HepG2 (cell line): Measurements from ENCODE around the gene TACO1. TPM values are rescaled to one million over a fixed set of nuclear protein-coding genes. Genes with fewer than 3 reads are reported as not detected.

Experiments
- ATRX ChIP-seq: sonication (generic); formaldehyde crosslinking; IDR thresholded peaks from 2 replicates; pipeline ENCODE4 v1.4.0; 2020; ENCODE audit warnings: missing genetic modification reagents, borderline replicate concordance
- CBX1 ChIP-seq: IDR thresholded peaks from one replicate; pipeline ENCODE4 v1.6.1; 2016; ENCODE audit warnings: antibody characterized with exemption, low read depth
- CHCHD3 ChIP-seq: sonication (generic); formaldehyde crosslinking; IDR thresholded peaks from 2 replicates; pipeline ENCODE4 v1.8.0; 2022; ENCODE audit warnings: mild to moderate bottlenecking, missing genetic modification reagents, moderate library complexity
- EZH2 ChIP-seq: conservative IDR thresholded peaks from 2 replicates; pipeline ENCODE4 v1.6.1; 2012; ENCODE audit warnings: mild to moderate bottlenecking, low read depth, low read length, moderate library complexity
- FIP1L1 ChIP-seq: fragments of 200-400 bp; formaldehyde crosslinking; IDR thresholded peaks from 2 replicates; pipeline ENCODE4 v1.6.1; 2018; ENCODE audit warnings: low read depth, mild to moderate bottlenecking, low read length, moderate library complexity, borderline replicate concordance; ENCODE audit not compliant: insufficient read depth
- KLF11 ChIP-seq: IDR thresholded peaks from 2 replicates; pipeline ENCODE4 v1.6.1; 2016; ENCODE audit warnings: missing compliant biosample characterization
- KMT2B ChIP-seq: IDR thresholded peaks from 2 replicates; pipeline ENCODE4 v1.6.1; 2016; ENCODE audit warnings: missing genetic modification reagents, missing compliant biosample characterization
- NCOA1 ChIP-seq: sonication (generic); formaldehyde crosslinking; IDR thresholded peaks from 2 replicates; pipeline ENCODE4 v1.9.0; 2021; ENCODE audit warnings: missing genetic modification reagents
- NR2C2 ChIP-seq: sonication (generic); formaldehyde crosslinking; IDR thresholded peaks from 2 replicates; pipeline ENCODE4 v1.4.0; 2020; ENCODE audit warnings: missing genetic modification reagents, mild to moderate bottlenecking, moderate library complexity, borderline replicate concordance
- PCBP2 ChIP-seq: fragments of 200-400 bp; formaldehyde crosslinking; optimal IDR thresholded peaks from 2 replicates; pipeline ENCODE3; 2018; ENCODE audit warnings: low read length, low read depth; ENCODE audit not compliant: poor library complexity, severe bottlenecking
- PHF21A ChIP-seq: sonication (generic); formaldehyde crosslinking; IDR thresholded peaks from 2 replicates; pipeline ENCODE4 v1.5.0; 2020; ENCODE audit warnings: mild to moderate bottlenecking, missing genetic modification reagents
- RARA ChIP-seq: IDR thresholded peaks from 2 replicates; pipeline ENCODE4 v1.6.1; 2016; ENCODE audit warnings: missing genetic modification reagents, missing compliant biosample characterization
- RCOR2 ChIP-seq: IDR thresholded peaks from 2 replicates; pipeline ENCODE4 v1.6.1; 2016; ENCODE audit warnings: missing biosample characterization, missing genetic modification reagents
- TCF7 ChIP-seq: sonication (generic); IDR thresholded peaks from 2 replicates; pipeline ENCODE4 v1.6.1; 2016; ENCODE audit warnings: antibody characterized with exemption, low read depth
- USF2 ChIP-seq, 2 experiments: sonication (generic) in 1 of 2; formaldehyde crosslinking in 1 of 2; IDR thresholded peaks; 2 replicates each; pipeline versions ENCODE4 v1.5.1 to v1.6.1; 2011 to 2020; ENCODE audit warnings: borderline replicate concordance in 1 of 2, low read depth in 1 of 2, low read length in 1 of 2, mild to moderate bottlenecking in 1 of 2, missing genetic modification reagents in 1 of 2, moderate library complexity in 1 of 2
- ZNF276 ChIP-seq: sonication (generic); formaldehyde crosslinking; IDR thresholded peaks from 2 replicates; pipeline ENCODE4 v1.4.0; 2020; ENCODE audit warnings: mild to moderate bottlenecking, low read depth, missing genetic modification reagents
- ZNF30 ChIP-seq: sonication (generic); formaldehyde crosslinking; IDR thresholded peaks from 2 replicates; pipeline ENCODE4 v1.5.0; 2020; ENCODE audit warnings: mild to moderate bottlenecking, missing genetic modification reagents
- ZNF75D ChIP-seq: sonication (generic); formaldehyde crosslinking; IDR thresholded peaks from 2 replicates; pipeline ENCODE4 v1.8.1; 2023; ENCODE audit warnings: missing genetic modification reagents, mild to moderate bottlenecking, borderline replicate concordance
- polyA plus RNA-seq, 8 experiments: library from polyadenylated mRNA; depleted of rRNA in 3 of 8; stranded (reverse) in 7 of 8; unstranded in 1 of 8; fragments of >200 nt; fragmentation: Illumina TruSeq in 4 of 8; extraction: Trizol in 4 of 8; gene quantifications; 2 replicates each; pipeline versions ENCODE4 v1.2.1 to v1.2.3, GENCODE V29; 2011 to 2016; ENCODE audit warnings: low read depth in 4 of 8, missing spikeins in 1 of 8, mixed read lengths in 1 of 8; ENCODE audit not compliant: insufficient read depth in 1 of 8
- total RNA-seq, 5 experiments: library from RNA; depleted of rRNA; stranded (reverse); fragments of >200 nt; fragmentation: Illumina TruSeq; extraction: Trizol; gene quantifications; 2 replicates each; pipeline ENCODE4 v1.2.3, GENCODE V29; 2016; ENCODE audit warnings: low read depth in 1 of 5
- TF ChIP-seq, protein P1 (sequence below): IDR thresholded peaks from 2 replicates; pipeline ENCODE4 v1.6.1; 2016
- TF ChIP-seq, protein P2 (sequence below): sonication (generic); formaldehyde crosslinking; IDR thresholded peaks from 2 replicates; pipeline ENCODE4 v1.5.0; 2020; ENCODE audit warnings: missing genetic modification reagents

TACO1 gene
- total and polyA plus RNA-seq, 2 of the 13 experiments (the other 11 are each of a cell fraction or from before 2014, with no cell fraction given), result 34.7 to 53.6 TPM

- TF ChIP-seq, protein P1, sequence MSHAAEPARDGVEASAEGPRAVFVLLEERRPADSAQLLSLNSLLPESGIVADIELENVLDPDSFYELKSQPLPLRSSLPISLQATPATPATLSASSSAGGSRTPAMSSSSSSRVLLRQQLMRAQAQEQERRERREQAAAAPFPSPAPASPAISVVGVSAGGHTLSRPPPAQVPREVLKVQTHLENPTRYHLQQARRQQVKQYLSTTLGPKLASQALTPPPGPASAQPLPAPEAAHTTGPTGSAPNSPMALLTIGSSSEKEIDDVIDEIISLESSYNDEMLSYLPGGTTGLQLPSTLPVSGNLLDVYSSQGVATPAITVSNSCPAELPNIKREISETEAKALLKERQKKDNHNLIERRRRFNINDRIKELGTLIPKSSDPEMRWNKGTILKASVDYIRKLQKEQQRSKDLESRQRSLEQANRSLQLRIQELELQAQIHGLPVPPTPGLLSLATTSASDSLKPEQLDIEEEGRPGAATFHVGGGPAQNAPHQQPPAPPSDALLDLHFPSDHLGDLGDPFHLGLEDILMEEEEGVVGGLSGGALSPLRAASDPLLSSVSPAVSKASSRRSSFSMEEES (CRISPR knock-in tag), result peak; percentile 90
- TF ChIP-seq ZNF30 (CRISPR knock-in tag) (peak; percentile 35; the same call in 1 of the 2 replicates), PCBP2 (no peak), NR2C2 (CRISPR knock-in tag) (peak; percentile 91), USF2 (IDR thresholded peaks at IDR 0.05; ENCODE audit: low read depth, low read length) (no peak), USF2 (CRISPR knock-in tag; IDR thresholded peaks at IDR 0.05; ENCODE audit: borderline replicate concordance) (no peak), EZH2 (no peak), ATRX (no peak), NCOA1 (CRISPR knock-in tag) (peak; percentile 97), RCOR2 (CRISPR knock-in tag) (peak; percentile 64; the same call in 1 of the 2 replicates), KLF11 (peak; percentile 97; the same call in 1 of the 2 replicates), CBX1 (peak; percentile 100), KMT2B (peak; percentile 100), RARA (CRISPR knock-in tag) (peak; percentile 86), CHCHD3 (CRISPR knock-in tag) (no peak; the same call in 1 of the 2 replicates), TCF7 (peak; percentile 31; the same call in 1 of the 2 replicates), PHF21A (CRISPR knock-in tag) (peak; percentile 94), ZNF276 (CRISPR knock-in tag) (peak; percentile 75; the same call in 1 of the 2 replicates), FIP1L1 (no peak; the same call in 1 of the 2 replicates), ZNF75D (CRISPR knock-in tag) (no peak; the same call in 1 of the 2 replicates)
- TF ChIP-seq, protein P2, sequence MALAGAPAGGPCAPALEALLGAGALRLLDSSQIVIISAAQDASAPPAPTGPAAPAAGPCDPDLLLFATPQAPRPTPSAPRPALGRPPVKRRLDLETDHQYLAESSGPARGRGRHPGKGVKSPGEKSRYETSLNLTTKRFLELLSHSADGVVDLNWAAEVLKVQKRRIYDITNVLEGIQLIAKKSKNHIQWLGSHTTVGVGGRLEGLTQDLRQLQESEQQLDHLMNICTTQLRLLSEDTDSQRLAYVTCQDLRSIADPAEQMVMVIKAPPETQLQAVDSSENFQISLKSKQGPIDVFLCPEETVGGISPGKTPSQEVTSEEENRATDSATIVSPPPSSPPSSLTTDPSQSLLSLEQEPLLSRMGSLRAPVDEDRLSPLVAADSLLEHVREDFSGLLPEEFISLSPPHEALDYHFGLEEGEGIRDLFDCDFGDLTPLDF (CRISPR knock-in tag), result peak; percentile 77; the same call in 1 of the 2 replicates
These were observed at the start of gene TACO1 (continued) for GRCh38 chr17:63600569-63601438.
